GM12874 (cell line): ENCODE measurements around the gene LMCD1.

ENCODE experiments used
- CTCF ChIP-seq: IDR thresholded peaks from 2 replicates; pipeline ENCODE4 v1.5.1; 2011; ENCODE audit warnings: low read depth, mild to moderate bottlenecking, control low read depth, low read length, moderate library complexity; ENCODE audit not compliant: insufficient read depth

The LMCD1 gene

GRCh38 chr3:8519156-8519555, 17.5 kb downstream of the LMCD1 start:
- no peak for TF ChIP-seq CTCF

- no peak for TF ChIP-seq CTCF
These were observed 18.3 kb downstream of the LMCD1 start for GRCh38 chr3:8519774-8520448.

- TF ChIP-seq CTCF: no peak
These were observed 19.3 kb downstream of the LMCD1 start for GRCh38 chr3:8520816-8521403.

- TF ChIP-seq CTCF: no peak
These were observed 21.4 kb downstream of the LMCD1 start for GRCh38 chr3:8523041-8523440.

GRCh38 chr3:8524249-8524648, 22.6 kb downstream of the LMCD1 start:
- no peak for TF ChIP-seq CTCF

GRCh38 chr3:8524656-8525399, 23.2 kb downstream of the LMCD1 start:
- TF ChIP-seq CTCF: no peak

- no peak for TF ChIP-seq CTCF
These were observed 24.3 kb downstream of the LMCD1 start for GRCh38 chr3:8525893-8526292.
